ENCODE data around the gene RPS21. TPM values are rescaled to one million over a fixed set of nuclear protein-coding genes. Genes with fewer than 3 reads are reported as not detected.
"Not testable (repeated sequence)": the region's sequence is repeated elsewhere in the genome, so short reads cannot be mapped to it uniquely, and the experiment has no call there.

RPS21 gene
- total and polyA plus RNA-seq, 12 donors = 512 to 4,111 (median 619) TPM

DNA sequence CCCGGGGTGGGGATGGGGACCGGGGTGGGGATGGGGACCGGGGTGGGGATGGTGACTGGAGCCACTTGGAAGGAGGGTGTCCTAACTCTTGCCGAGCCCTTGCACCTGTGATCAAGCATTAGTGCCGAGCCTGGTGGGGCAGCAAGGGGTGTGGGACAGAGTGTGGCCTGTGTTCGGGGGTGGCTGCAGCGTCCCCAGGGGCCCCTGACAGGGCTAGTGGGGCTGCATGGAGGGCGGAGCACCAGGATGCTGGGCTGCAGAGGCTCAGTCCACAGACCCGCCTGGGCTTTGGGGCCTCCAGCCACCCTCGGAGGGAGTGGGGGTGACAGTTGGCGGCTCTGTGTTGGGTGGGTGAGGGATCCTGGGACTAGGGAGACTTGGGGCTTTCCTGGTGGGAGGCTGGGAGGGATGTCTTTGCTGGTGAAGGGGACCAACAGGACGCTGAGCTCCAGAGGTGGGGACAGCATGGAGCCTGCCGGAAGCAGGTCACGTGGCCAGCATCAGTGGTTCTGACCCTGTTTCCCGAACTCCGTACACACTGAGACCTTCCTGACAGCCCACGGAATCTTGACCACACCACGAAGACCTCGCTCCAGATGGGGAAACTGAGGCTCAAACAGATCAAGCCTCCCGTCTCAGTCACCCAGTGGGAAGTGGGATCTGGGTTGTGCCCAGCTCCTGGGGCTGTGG, 35.9 kb downstream of the RPS21 start:
- Histone ChIP-seq H3K36me3 (no peaks in the 10 kb centered on the region), H3K4me3 (no peak overlapping the region), H3K27me3 (peaks cover 0 to 48% (median 18%) of the 10 kb centered on the region in 7 donors), H3K9me3 (no peaks in the 10 kb centered on the region), H3K27ac (no peak overlapping the region), H3K4me1 (no peaks in the 10 kb centered on the region)
- WGBS, 2 donors = 84 to 85% methylated on average over 20 of the region's 20 CpGs
- intact Hi-C loops (cut with DNase I) = loop anchor here in 2 of 10 donors (10.0 kb wide), 2 partner anchors 62 to 152 kb away; no protein-coding TSS in a partner anchor
- TF ChIP-seq, protein P1, sequence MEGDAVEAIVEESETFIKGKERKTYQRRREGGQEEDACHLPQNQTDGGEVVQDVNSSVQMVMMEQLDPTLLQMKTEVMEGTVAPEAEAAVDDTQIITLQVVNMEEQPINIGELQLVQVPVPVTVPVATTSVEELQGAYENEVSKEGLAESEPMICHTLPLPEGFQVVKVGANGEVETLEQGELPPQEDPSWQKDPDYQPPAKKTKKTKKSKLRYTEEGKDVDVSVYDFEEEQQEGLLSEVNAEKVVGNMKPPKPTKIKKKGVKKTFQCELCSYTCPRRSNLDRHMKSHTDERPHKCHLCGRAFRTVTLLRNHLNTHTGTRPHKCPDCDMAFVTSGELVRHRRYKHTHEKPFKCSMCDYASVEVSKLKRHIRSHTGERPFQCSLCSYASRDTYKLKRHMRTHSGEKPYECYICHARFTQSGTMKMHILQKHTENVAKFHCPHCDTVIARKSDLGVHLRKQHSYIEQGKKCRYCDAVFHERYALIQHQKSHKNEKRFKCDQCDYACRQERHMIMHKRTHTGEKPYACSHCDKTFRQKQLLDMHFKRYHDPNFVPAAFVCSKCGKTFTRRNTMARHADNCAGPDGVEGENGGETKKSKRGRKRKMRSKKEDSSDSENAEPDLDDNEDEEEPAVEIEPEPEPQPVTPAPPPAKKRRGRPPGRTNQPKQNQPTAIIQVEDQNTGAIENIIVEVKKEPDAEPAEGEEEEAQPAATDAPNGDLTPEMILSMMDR (IDR thresholded peaks at IDR 0.05) = no peak
- DNase-seq (no peak), ATAC-seq (no peak)

DNA sequence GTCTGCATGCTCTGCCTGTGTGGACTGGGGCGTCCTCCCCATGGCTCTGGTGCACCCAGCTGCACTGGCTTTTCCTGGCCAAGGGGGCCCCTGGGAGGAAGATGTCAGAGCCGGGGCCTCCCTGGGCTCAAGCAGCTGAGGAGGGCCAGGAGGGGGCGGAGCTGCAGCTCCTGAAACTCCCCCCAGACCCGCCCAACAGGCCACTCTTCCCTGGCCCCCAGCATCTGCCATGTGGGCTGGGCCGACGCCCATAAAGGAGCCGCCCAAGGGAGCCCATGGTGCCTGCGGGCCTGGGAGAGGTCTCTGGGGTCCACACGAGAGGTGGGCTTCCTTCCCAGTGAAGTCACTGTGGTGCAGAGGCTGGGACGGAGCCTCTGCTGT, 36.4 kb downstream of the RPS21 start:
- H3K36me3 ChIP-seq = no peaks in the 10 kb centered on the region
- TF ChIP-seq, protein P1 (IDR thresholded peaks at IDR 0.05) = no peak
- H3K4me1 ChIP-seq = no peaks in the 10 kb centered on the region
- WGBS, 2 donors = 48 to 51% methylated on average over 10 of the region's 10 CpGs
- H3K4me3 ChIP-seq = no peak overlapping the region
- no peak overlapping the region for H3K27ac ChIP-seq
- H3K27me3 ChIP-seq = peaks cover 0 to 47% (median 18%) of the 10 kb centered on the region in 7 donors
- ATAC-seq = no peak
- intact Hi-C loops (cut with DNase I) = loop anchor here in 2 of 10 donors (10.0 kb wide), 2 partner anchors 61 to 151 kb away; no protein-coding TSS in a partner anchor
- DNase-seq = no peak
- H3K9me3 ChIP-seq = no peaks in the 10 kb centered on the region

DNA sequence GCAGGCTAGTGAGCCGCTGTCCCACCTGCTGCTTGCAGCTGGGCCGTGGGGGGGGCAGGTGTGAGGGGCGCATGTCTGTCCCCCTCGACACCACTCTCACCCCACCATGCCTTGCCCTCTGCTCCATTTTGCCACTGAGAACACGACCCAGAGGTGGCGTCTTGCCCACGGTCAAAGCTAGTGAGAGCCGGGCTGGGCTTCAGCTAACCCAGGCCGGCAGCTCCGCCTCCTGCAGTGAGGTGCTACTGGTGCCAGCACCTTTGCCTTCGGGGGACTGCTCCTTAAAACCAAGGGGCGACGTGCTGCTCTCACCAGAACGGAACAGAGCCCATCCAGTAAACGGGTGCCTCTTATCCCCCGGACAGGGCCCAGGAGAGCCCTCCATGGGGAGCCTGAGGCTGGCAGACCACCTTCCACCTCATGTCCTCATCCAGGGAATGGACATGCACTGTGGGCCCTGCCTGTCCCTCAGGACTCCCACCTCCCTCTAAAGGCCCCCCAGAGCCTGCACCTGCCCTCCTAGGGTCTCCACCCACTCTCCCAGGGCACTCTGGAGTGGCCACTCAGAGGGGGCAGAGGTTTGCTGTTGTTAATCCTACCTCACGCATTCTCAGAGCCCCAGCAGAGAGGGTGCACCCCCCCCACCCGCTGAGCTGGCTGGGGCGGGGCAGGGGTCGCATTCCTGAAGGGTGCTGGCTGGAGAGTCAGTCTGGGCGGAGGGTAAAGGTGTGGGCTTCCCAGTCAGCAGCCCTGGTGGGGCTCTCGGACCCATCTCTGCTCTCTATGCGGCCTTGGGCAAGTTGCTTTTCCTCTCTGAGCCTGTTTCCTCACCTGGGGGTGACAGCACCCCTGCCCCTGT, 37.6 kb downstream of the RPS21 start:
- ATAC-seq = peak in 2 of 8 donors; percentile 27 to 45
- Histone ChIP-seq H3K36me3 (no peaks in the 10 kb centered on the region), H3K4me3 (no peak overlapping the region), H3K9me3 (no peaks in the 10 kb centered on the region), H3K27ac (no peak overlapping the region), H3K27me3 (peaks cover 0 to 41% (median 18%) of the 10 kb centered on the region in 7 donors), H3K4me1 (no peaks in the 10 kb centered on the region)
- no peak for DNase-seq
- intact Hi-C loops (cut with DNase I) = loop anchor here in 2 of 10 donors (10.0 kb wide), 2 partner anchors 60 to 150 kb away; no protein-coding TSS in a partner anchor
- WGBS, 2 donors = 51 to 55% methylated on average over 23 of the region's 23 CpGs
- TF ChIP-seq, protein P1 (IDR thresholded peaks at IDR 0.05) = no peak

DNA sequence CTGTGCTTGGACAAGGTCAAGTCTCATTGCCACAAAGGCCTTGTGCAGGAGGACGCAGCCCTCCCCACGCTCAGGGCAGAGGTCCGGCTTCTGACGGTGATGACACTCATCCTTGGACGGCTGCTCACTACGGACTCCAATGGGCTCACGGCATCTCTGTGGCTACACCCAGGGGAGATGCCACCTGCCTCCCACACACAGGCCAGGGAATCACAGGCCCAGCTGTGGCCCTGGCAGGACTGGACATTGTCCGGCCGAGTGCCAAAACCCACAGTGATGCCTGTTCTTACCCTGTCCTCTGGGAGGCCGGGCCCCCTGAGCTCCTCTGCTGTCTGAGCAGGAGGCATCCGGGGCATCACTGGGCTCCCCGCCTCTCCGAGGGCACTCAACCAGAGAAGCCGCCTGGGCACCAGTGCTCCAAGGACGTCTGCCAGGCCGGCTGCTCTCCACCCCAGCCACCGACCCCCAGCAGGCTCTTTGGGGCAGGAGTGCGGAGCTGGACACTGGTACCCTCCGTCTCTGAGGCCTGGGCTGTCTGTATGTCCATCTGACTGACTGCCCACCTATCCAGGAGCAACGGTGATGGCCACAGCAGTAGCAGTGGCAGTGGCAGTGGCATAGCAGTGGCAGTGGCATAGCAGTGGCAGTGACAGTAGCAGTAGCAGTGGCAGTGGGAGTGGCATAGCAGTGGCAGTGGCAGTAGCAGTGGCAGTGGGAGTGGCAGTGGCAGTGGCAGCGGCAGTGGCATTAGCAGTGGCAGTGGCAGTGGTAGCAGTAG, 38.6 kb downstream of the RPS21 start:
- no peak overlapping the region for H3K4me3 ChIP-seq
- TF ChIP-seq, protein P1 (IDR thresholded peaks at IDR 0.05) = no peak
- H3K27ac ChIP-seq = no peak overlapping the region
- 82 to 85% methylated on average over 21 of the region's 21 CpGs for WGBS, 2 donors
- H3K36me3 ChIP-seq = no peaks in the 10 kb centered on the region
- H3K4me1 ChIP-seq = no peaks in the 10 kb centered on the region
- intact Hi-C loops (cut with DNase I) = loop anchor here in 2 of 10 donors (10.0 kb wide), 2 partner anchors 59 to 149 kb away; no protein-coding TSS in a partner anchor
- no peaks in the 10 kb centered on the region for H3K9me3 ChIP-seq
- DNase-seq = no peak
- ATAC-seq = no peak
- H3K27me3 ChIP-seq = peaks cover 0 to 41% (median 18%) of the 10 kb centered on the region in 7 donors

DNA sequence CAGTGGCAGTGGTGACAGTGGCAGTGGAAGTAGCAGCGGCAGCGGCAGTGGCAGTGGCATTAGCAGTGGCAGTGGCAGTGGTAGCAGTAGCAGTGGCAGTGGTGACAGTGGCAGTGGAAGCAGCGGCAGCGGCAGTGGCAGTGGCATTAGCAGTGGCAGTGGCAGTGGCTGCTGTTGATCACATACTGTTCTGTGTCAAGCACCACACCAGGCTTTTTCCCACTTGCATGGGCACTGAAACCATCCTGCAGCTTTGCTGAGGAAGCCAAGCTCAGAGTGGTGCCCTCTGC, 39.1 kb downstream of the RPS21 start:
- H3K4me3 ChIP-seq, H3K4me1 ChIP-seq, H3K36me3 ChIP-seq, ATAC-seq, DNase-seq, H3K9me3 ChIP-seq, H3K27ac ChIP-seq: not testable (repeated sequence)
- intact Hi-C loops (cut with DNase I) = loop anchor here in 2 of 10 donors (10.0 kb wide), 2 partner anchors 59 to 149 kb away; no protein-coding TSS in a partner anchor
- WGBS, 2 donors = 97 to 100% methylated on average over 4 of the region's 4 CpGs
- H3K27me3 ChIP-seq = peaks cover 0 to 41% (median 18%) of the 10 kb centered on the region in 7 donors

Measured in heart right ventricle (tissue), 16 donors.